GM12874 (cell line): Measurements from ENCODE around the gene C2orf68.

Experiments used
- TF ChIP-seq, protein P1 (sequence below): IDR thresholded peaks from 2 replicates; pipeline ENCODE4 v1.5.1; 2011; ENCODE audit warnings: low read depth, mild to moderate bottlenecking, control low read depth, low read length, moderate library complexity; ENCODE audit not compliant: insufficient read depth

C2orf68 gene

DNA sequence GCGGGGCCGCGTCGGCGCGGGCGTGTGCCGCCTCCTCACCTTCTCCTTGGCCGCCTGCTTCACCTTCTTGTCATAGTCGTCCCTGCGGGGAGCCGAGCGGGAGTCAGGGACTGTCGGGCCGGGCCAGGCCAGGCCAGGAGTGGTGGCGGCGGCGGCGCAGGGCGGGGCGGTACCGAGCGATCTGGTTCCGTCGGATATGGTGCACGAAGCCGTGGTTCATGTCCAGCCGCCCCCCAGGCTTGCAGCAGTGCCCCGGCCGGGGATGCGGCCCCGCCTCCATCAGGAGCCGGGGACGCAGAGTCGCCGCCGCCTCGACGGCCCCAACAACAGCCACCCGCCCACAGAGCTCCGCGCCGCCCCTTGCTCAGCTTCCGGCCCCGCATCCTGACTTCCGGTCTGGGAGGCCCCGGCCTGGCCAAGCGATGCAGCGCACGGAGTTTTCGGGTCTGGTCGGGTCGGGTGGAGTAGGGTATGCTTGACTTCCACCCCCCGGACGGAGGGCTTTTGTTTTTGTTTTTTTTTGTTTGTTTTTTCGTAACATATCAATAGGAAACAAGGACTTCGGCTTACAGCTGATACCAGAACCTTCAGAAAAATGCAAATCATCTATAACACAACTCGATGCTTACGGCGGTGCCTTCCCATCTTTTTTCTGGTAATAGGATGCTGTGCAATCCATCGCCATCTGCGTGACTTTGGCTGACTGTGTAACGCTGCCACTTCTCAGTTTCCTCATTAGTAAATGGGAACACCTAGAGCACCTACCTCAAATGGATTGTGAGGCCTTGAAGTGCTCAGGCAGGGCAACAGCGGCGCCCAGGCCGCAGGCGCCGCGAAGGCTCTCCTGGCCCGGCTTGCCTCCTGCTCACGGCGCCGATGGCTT lies at the start of gene C2orf68:
Gene C2orf68, minus strand, starts transcription at position 362 of the 883 bp plus-strand sequence. Its CDS starts 82 bp downstream, at position 280.
- TF ChIP-seq, protein P1, sequence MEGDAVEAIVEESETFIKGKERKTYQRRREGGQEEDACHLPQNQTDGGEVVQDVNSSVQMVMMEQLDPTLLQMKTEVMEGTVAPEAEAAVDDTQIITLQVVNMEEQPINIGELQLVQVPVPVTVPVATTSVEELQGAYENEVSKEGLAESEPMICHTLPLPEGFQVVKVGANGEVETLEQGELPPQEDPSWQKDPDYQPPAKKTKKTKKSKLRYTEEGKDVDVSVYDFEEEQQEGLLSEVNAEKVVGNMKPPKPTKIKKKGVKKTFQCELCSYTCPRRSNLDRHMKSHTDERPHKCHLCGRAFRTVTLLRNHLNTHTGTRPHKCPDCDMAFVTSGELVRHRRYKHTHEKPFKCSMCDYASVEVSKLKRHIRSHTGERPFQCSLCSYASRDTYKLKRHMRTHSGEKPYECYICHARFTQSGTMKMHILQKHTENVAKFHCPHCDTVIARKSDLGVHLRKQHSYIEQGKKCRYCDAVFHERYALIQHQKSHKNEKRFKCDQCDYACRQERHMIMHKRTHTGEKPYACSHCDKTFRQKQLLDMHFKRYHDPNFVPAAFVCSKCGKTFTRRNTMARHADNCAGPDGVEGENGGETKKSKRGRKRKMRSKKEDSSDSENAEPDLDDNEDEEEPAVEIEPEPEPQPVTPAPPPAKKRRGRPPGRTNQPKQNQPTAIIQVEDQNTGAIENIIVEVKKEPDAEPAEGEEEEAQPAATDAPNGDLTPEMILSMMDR: no peak

- TF ChIP-seq, protein P1: no peak
Measured at GRCh38 chr2:85661139-85661858, 49.4 kb upstream of the C2orf68 start.

DNA sequence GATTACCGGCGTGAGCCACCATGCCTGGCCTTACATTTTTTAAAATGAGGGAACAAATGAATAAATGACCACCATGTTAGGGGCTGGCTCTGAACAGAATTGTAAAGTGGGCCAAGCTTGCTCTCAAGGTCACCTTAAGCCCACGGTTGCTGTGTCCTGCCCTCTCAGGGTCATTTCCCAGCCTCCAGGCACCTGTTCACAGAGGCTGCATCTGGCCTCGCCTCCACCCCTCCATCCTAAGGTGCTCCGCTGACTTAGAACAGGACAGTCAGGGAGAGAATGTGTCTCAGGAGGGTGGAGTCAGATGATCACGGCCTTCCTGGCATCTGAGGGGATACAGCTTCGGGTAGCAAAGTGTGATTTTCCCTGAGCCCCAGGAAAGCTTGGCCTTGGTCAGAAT lies 48.9 kb upstream of the C2orf68 start:
- TF ChIP-seq, protein P1: no peak

DNA sequence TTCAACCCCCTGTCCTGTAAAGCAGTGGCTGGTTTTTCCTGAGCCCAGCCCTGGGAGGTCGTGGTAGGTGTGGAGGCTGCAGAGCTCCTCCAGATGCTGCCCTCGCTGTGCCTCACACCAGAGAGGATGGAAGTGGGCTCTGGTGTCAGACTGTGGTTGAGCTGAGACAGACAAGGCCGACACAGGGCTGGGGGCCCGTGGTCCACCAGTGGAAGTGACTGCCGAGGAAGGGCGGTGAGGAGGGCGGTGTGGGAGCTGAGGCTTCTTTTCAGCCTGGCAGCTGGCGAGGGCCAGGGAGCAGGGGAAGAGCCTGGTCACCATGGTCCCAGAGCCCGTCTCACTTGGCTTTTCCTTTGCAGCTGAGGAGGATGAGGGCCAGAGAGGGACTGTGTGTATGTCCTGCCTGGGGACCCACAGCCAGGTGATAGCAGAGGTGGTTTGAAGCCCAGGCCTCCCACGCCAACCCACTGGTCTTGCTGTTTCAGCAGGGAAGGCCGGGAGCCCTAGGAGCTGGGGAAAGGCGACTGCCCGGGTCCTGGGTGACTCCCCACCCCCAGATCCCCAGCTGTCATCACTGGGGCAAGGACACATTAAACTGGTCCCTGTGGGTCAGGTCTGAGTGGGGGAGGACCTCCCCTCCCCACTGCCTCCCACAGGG lies 47.6 kb upstream of the C2orf68 start:
- TF ChIP-seq, protein P1: no peak

DNA sequence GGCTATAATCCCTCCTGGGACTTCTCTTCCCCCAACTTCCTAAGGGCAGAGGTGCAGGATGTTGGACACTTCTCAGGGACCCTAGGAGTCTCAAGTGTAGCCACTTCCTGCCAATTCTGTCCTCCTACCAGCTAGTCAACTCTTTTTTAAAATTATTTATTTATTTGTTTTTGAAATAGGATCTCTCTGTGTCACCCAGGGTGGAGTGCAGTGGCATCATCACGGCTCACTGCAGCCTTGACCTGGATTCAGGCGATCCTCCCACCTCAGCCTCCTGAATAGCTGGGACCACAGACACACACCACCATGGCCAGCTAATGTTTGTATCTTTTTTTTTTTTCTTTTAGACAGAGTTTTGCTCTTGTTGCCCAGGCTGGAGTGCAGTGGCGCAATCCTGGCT lies 44.6 kb upstream of the C2orf68 start:
- TF ChIP-seq, protein P1: no peak

DNA sequence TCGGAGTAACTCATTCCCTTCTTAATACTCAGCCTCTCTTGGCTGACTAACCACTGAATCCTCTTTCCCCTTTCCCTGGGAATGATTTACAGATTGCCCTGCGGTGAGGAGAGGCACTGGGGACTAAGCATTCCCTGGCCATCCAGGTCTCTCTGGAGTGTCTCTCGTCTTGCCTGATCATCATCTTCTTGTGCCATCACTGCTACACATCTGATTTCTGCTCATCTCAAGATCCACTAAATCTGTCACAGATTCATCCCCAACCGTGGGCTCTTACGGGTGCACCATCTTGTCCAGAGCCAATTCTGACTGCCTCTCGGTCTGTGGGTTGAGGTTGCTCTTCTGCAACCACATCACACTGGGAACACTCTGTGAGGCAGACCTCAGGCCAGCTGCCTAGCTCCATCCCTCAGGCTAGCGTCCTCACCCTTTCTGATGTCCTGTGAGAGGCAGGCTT lies 44.1 kb upstream of the C2orf68 start:
- TF ChIP-seq, protein P1: no peak

GRCh38 chr2:85653996-85654395 lies 42.1 kb upstream of the C2orf68 start:
- TF ChIP-seq, protein P1: no peak
